Kidney epithelial cell (primary cell): ENCODE measurements around the gene RPLP1. TPM values are rescaled to one million over a fixed set of nuclear protein-coding genes. Genes with fewer than 3 reads are reported as not detected.
A peak's percentile ranks its signal among the peaks of the same experiment; 100 is the strongest.

Source experiments
- DNase-seq: peaks from one replicate; pipeline ENCODE4 v3.0.0-alpha.2; 2010; ENCODE audit warnings: low read depth
- H3K27me3 ChIP-seq: 2 replicates; pipeline ENCODE4 v1.6.0; 2011; ENCODE audit warnings: low read length; ENCODE audit not compliant: control insufficient read depth, insufficient read depth
- H3K36me3 ChIP-seq: 2 replicates; pipeline ENCODE4 v1.5.1; 2011; ENCODE audit warnings: low read length; ENCODE audit not compliant: control insufficient read depth, insufficient read depth
- H3K4me3 ChIP-seq: 2 replicates; pipeline ENCODE4 v1.5.1; 2011; ENCODE audit warnings: low read depth, mild to moderate bottlenecking, control low read depth, low read length
- total RNA-seq: library from RNA; depleted of rRNA; stranded (reverse); fragments of >200 nt; gene quantifications from 2 replicates; pipeline ENCODE4 v1.2.3, GENCODE V29; 2015
- TF ChIP-seq, protein P1 (sequence below): IDR thresholded peaks from 2 replicates; pipeline ENCODE4 v1.5.1; 2011; ENCODE audit warnings: mild to moderate bottlenecking, moderate library complexity, low read length, control low read depth, inconsistent platforms; ENCODE audit not compliant: insufficient read depth, poor library complexity, severe bottlenecking

RPLP1 gene
- total RNA-seq, 1 donor from 2014 or later, result 943 TPM

DNA sequence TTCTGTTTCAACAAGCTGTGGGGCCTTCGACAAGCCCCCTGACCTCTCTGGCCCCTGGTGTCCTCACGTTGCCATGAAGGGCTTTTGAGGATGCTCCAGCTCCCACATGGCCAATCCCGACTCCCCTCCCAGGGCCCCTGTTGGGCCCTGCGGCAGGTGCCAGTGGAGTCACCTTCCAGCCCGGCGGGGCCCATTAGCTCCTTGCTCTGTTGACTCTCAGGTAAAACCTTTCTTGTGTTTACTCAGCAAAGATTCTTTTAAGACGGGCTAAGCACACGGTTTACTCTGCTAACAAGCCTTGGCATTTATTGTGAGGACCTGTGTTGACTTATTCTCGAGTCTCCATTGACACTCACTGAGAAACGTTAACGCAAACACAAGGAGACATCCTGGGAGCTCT, 15.0 kb downstream of the RPLP1 start:
- H3K4me3 ChIP-seq, result no peak overlapping the region
- H3K27me3 ChIP-seq, result no peaks in the 10 kb centered on the region
- TF ChIP-seq, protein P1, sequence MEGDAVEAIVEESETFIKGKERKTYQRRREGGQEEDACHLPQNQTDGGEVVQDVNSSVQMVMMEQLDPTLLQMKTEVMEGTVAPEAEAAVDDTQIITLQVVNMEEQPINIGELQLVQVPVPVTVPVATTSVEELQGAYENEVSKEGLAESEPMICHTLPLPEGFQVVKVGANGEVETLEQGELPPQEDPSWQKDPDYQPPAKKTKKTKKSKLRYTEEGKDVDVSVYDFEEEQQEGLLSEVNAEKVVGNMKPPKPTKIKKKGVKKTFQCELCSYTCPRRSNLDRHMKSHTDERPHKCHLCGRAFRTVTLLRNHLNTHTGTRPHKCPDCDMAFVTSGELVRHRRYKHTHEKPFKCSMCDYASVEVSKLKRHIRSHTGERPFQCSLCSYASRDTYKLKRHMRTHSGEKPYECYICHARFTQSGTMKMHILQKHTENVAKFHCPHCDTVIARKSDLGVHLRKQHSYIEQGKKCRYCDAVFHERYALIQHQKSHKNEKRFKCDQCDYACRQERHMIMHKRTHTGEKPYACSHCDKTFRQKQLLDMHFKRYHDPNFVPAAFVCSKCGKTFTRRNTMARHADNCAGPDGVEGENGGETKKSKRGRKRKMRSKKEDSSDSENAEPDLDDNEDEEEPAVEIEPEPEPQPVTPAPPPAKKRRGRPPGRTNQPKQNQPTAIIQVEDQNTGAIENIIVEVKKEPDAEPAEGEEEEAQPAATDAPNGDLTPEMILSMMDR, result no peak
- DNase-seq, result no peak
- H3K36me3 ChIP-seq, result no peaks in the 10 kb centered on the region

DNA sequence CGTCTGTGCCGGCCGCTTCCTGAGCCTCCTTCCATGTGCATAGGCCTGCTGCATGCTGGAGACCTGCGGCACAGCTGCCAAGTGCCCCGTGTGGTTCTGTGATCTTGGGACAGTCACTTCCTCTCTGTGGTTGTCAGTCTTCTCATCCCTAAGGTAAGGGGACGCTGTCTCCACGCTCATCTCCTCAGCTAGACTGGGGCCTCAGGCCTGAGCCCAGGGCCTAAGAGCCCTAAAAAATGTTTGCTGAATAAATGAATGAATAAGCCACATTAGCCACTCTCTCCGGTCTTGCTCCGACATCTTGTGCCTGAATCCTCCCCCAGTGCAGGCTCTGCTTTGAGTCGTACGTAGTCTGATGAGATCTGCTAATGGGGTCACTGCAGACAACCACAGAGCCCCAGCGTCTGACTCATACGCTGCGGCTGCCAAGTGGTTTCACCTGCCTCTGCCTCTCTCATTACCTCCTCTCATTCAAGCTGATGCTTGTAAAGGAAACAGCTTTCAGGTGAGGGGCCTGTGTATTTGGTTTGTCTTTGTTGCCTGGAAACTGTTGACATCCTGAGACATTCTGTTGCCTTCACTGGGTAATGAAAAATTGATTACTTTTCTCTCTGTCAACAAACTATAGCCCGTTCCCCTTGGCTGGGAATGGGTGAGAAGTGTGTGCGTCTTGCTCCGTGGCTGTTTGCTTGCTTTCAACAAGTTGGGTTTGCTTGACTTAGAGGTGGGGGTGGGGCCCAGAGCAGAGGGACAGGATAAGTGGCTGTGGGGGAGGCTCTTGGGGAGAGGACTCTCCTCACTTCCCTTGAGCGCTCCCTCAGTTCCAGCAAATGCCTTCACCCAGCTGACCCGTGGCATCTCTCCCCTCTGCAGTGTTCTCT, 15.9 kb downstream of the RPLP1 start:
- TF ChIP-seq, protein P1, result no peak
- peak; percentile 90 for DNase-seq
- Histone ChIP-seq H3K4me3 (no peak overlapping the region), H3K27me3 (no peaks in the 10 kb centered on the region), H3K36me3 (no peaks in the 10 kb centered on the region)

DNA sequence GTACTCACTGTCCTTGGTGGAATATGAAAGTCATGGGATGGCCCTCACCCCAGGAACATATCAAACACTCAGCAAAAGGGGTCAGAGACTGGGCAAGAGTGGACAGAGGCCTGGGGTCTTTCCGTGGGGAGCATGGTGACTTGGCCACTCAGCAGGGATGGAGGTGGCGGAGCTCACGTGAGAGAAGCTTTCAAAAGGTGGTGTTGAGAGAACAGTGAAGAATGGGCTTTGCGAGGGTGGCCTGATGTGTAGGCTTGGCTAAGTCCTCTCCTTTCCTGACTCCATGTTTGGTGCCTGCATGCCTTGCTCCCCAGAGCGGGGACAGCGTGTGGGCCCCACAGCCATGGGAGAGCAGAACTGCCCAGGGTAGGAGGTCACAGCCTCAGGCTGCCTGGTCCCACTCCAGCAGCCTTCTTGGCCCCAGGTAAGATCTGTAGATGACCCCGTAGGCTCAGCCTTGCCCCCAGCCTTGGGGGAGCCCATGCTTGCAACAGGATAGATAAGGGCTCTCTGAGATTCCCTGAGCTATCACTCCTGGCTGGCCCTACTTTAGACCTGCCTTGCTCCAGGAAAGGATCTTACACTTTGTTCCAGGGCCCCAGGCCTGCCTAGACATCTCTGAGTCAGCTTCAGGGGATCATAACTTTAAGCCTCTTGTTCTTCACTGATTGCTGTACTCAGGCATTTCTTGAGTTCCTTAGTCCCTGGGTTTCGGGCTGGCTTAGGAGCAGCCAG, 17.0 kb downstream of the RPLP1 start:
- TF ChIP-seq, protein P1, result no peak
- Histone ChIP-seq H3K27me3 (no peaks in the 10 kb centered on the region), H3K4me3 (no peak overlapping the region), H3K36me3 (no peaks in the 10 kb centered on the region)
- no peak for DNase-seq

DNA sequence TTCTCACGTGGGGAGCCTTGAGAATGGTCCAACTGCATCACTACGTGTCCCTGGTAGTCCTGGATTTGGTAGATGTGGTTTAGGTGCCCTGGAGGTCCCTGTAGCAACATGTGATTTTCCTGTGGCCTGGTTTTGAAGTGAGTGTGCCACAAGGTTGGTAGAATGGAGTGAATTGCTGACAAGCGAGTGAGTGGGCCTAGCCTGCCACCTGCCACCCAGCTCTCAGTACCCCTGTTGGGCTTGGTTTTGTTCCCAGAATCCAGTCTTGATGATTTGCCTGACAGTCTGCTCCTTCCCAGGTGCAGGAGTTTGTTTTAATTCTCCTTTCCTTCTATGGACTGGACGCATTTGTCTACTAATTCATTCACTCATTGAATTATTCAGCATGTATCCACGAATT, 19.4 kb downstream of the RPLP1 start:
- Histone ChIP-seq H3K27me3 (no peaks in the 10 kb centered on the region), H3K4me3 (no peak overlapping the region), H3K36me3 (no peaks in the 10 kb centered on the region)
- no peak for DNase-seq
- TF ChIP-seq, protein P1, result no peak

DNA sequence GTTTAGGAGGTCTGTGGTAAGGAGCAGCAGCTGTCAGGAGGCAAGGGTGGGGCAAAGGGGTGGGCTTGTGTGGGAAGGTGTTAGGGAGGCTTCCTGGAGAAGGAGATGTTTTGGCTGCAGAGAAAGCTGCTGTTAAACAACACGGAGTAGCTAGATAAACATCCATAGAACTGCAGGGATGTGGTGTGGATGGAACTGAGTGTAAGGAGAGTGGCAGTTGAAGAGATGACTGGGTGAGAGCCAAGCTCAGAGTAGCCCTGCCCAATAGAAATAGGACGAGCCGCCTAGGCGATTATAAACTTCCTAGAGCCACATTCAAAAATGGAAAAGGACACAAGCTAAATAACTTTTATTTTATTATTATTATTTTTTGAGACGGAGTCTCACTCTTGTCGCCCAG, 19.9 kb downstream of the RPLP1 start:
- DNase-seq, result no peak
- TF ChIP-seq, protein P1, result no peak
- H3K4me3 ChIP-seq, result no peak overlapping the region
- no peaks in the 10 kb centered on the region for H3K36me3 ChIP-seq
- H3K27me3 ChIP-seq, result no peaks in the 10 kb centered on the region
